ENCODE results near the gene PPA1. TPM values are rescaled to one million over a fixed set of nuclear protein-coding genes. Genes with fewer than 3 reads are reported as not detected.
"Not testable (repeated sequence)": the region's sequence is repeated elsewhere in the genome, so short reads cannot be mapped to it uniquely, and the experiment has no call there.

PPA1 gene
- total RNA-seq, 1 experiment from 2014 or later = 351 TPM

DNA sequence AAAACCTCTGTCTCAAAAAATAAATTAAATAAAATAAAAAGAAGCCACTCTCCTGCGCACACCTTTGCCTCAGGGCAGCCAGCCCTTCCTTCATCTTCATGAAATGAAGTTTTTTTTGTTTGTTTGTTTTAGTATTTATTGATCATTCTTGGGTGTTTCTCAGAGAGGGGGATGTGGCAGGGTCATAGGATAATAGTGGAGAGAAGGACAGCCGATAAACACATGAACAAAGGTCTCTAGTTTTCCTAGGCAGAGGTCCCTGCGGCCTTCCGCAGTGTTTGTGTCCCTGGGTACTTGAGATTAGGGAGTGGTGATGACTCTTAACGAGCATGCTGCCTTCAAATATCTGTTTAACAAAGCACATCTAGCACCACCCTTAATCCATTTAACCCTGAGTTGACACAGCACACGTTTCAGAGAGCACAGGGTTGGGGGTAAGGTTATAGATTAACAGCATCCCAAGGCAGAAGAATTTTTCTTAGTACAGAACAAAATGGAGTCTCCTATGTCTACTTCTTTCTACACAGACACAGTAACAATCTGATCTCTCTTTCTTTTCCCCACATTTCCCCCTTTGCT, 4.8 kb upstream of the PPA1 start:
- CTCF ChIA-PET = interaction anchor here (0.7 kb wide), 1 partner anchor 69 kb away, joined by 4 read pairs; no protein-coding TSS in a partner anchor
- intact Hi-C loops (cut with micrococcal nuclease; ENCODE audit: unreplicated experiment) = not testable (repeated sequence)

DNA sequence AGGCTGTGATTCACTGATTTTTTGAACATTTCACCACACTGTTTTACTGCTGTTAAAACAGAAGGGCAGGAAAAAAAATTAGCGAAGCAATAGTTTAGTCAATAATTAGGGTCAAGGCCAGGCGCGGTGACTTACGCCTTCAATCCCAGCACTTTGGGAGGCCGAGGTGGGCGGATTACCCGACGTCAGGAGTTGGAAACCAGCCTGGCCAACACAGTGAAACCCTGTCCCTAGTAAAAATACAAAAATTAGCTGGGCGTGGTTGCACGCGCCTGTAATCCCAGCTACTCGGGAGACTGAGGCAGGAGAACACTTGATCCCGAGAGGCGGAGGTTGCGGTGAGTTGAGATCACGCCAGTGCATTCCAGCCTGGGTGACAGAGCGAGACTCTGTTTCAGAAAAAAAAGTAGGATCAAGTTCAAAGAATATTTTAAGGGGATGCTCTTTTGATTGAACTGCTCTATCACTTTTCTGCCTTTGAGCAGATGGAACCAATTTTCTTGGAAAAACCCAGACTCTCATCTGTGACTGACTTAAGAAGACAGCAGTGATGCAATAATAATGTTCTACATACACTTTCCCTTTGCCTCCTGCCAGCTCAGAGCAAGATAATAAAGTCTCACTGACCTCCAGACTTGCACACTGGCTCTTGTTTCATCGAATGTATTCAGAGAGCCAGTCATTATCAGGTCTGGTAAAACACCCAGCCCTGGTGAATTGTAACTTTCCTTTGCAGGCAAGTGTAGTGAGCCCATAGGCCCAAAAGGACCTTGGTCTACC, 1.6 kb upstream of the PPA1 start:
- Histone ChIP-seq H3K9me3 (ENCODE audit: low read depth, low read length, poor library complexity, severe bottlenecking) (no peaks in the 10 kb centered on the region), H3K4me1 (ENCODE audit: insufficient read depth, low read length, poor library complexity, severe bottlenecking) (peaks cover 9% of the 10 kb centered on the region), H3K4me3 (ENCODE audit: low read depth, low read length, poor library complexity, severe bottlenecking) (no peak overlapping the region), H3K27me3 (replicated peaks; ENCODE audit: insufficient read depth, low read depth, low read length, poor library complexity) (no peaks in the 10 kb centered on the region), H3K36me3 (ENCODE audit: insufficient read depth, low read length, poor library complexity, severe bottlenecking) (peaks cover 7% of the 10 kb centered on the region), H3K27ac (ENCODE audit: low read depth, low read length, poor library complexity, severe bottlenecking) (peak overlapping the region; percentile 41)
- TF ChIP-seq, protein P1, sequence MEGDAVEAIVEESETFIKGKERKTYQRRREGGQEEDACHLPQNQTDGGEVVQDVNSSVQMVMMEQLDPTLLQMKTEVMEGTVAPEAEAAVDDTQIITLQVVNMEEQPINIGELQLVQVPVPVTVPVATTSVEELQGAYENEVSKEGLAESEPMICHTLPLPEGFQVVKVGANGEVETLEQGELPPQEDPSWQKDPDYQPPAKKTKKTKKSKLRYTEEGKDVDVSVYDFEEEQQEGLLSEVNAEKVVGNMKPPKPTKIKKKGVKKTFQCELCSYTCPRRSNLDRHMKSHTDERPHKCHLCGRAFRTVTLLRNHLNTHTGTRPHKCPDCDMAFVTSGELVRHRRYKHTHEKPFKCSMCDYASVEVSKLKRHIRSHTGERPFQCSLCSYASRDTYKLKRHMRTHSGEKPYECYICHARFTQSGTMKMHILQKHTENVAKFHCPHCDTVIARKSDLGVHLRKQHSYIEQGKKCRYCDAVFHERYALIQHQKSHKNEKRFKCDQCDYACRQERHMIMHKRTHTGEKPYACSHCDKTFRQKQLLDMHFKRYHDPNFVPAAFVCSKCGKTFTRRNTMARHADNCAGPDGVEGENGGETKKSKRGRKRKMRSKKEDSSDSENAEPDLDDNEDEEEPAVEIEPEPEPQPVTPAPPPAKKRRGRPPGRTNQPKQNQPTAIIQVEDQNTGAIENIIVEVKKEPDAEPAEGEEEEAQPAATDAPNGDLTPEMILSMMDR (conservative IDR thresholded peaks at IDR 0.05; ENCODE audit: low read depth, low read length) = no peak
- no peak for TF ChIP-seq EZH2 (IDR thresholded peaks at IDR 0.05; ENCODE audit: borderline replicate concordance, low read depth, low read length, poor library complexity, severe bottlenecking)
- DNase-seq (ENCODE audit: low spot score) = peak; percentile 55
- ChIA-PET POLR2A (ENCODE audit: low non-redundant PET) (interaction anchor here (0.6 kb wide), 1 partner anchor 120 kb away, joined by 3 read pairs; no protein-coding TSS in a partner anchor), CTCF (interaction anchor here (0.5 to 0.7 kb wide), 2 partner anchors 99 to 1721 kb away, joined by 3 read pairs; no protein-coding TSS in a partner anchor)
- intact Hi-C loops (cut with micrococcal nuclease; ENCODE audit: unreplicated experiment) = no loop called here
- no TSS peak for BruUV-seq (replicated peaks)

More for the DNA sequence above, 4.8 kb upstream of the PPA1 start:
- POLR2A ChIA-PET (ENCODE audit: low non-redundant PET) = interaction anchor here (0.7 kb wide), 1 partner anchor 12 kb away, joined by 3 read pairs; no protein-coding TSS in a partner anchor
- not testable (repeated sequence) for H3K27me3 ChIP-seq (replicated peaks; ENCODE audit: insufficient read depth, low read depth, low read length, poor library complexity); H3K36me3 ChIP-seq (ENCODE audit: insufficient read depth, low read length, poor library complexity, severe bottlenecking); H3K27ac ChIP-seq (ENCODE audit: low read depth, low read length, poor library complexity, severe bottlenecking); BruUV-seq (replicated peaks); DNase-seq (ENCODE audit: low spot score); H3K9me3 ChIP-seq (ENCODE audit: low read depth, low read length, poor library complexity, severe bottlenecking); H3K4me3 ChIP-seq (ENCODE audit: low read depth, low read length, poor library complexity, severe bottlenecking); H3K4me1 ChIP-seq (ENCODE audit: insufficient read depth, low read length, poor library complexity, severe bottlenecking)

DNA sequence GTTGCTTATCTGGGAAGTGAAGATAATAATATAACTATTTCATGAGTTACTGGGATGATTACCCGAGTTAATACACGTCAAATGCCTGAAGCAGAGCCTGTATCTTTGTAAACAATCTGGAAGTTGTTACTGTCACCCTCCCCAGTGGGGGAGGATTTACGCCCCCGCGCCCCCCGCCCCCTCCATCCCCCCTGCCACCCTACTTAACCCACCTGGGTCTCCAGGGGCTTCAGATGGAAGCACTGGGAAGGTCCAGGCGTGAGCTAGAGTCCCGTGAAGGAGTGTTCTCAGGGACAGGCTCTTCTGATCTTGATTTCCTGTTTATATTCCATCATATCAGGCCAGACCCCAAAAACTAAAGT, 691 bp upstream of the PPA1 start:
- no peak for DNase-seq (ENCODE audit: low spot score)
- BruUV-seq (replicated peaks) = no TSS peak
- Histone ChIP-seq H3K4me1 (ENCODE audit: insufficient read depth, low read length, poor library complexity, severe bottlenecking) (peaks cover 9% of the 10 kb centered on the region), H3K4me3 (ENCODE audit: low read depth, low read length, poor library complexity, severe bottlenecking) (peak overlapping the region; percentile 88), H3K27ac (ENCODE audit: low read depth, low read length, poor library complexity, severe bottlenecking) (peak overlapping the region; percentile 86), H3K27me3 (replicated peaks; ENCODE audit: insufficient read depth, low read depth, low read length, poor library complexity) (no peaks in the 10 kb centered on the region), H3K36me3 (ENCODE audit: insufficient read depth, low read length, poor library complexity, severe bottlenecking) (peaks cover 16% of the 10 kb centered on the region), H3K9me3 (ENCODE audit: low read depth, low read length, poor library complexity, severe bottlenecking) (no peaks in the 10 kb centered on the region)
- ChIA-PET CTCF (interaction anchor here (0.7 to 0.9 kb wide), 2 partner anchors 12 to 1722 kb away, joined by 3 to 5 read pairs; no protein-coding TSS in a partner anchor), POLR2A (ENCODE audit: low non-redundant PET) (interaction anchor here (0.6 kb wide), 1 partner anchor 42 kb away, joined by 9 read pairs; no protein-coding TSS in a partner anchor)
- TF ChIP-seq, protein P1 (conservative IDR thresholded peaks at IDR 0.05; ENCODE audit: low read depth, low read length) = no peak
- TF ChIP-seq EZH2 (IDR thresholded peaks at IDR 0.05; ENCODE audit: borderline replicate concordance, low read depth, low read length, poor library complexity, severe bottlenecking) = no peak
- intact Hi-C loops (cut with micrococcal nuclease; ENCODE audit: unreplicated experiment) = no loop called here

All from A673 (cell line).